ENCODE data around the gene MRPL55. TPM values are rescaled to one million over a fixed set of nuclear protein-coding genes. Genes with fewer than 3 reads are reported as not detected.

Gene MRPL55
- total and polyA plus RNA-seq, 8 donors: 35.4 to 45.3 (median 40.7) TPM

- DNase-seq (no peak), ATAC-seq (no peak)
- Histone ChIP-seq H3K9me3 (no peaks in the 10 kb centered on the region), H3K4me1 (peaks cover 13 to 60% of the 10 kb centered on the region in 2 donors), H3K27ac (no peak overlapping the region), H3K36me3 (peaks cover 0 to 28% of the 10 kb centered on the region in 2 donors), H3K27me3 (no peaks in the 10 kb centered on the region), H3K4me3 (no peak overlapping the region)
- TF ChIP-seq CTCF (IDR thresholded peaks at IDR 0.05): no peak
- intact Hi-C loops (cut with DNase I): no loop called here
These were observed 2.4 kb downstream of the MRPL55 start for GRCh38 chr1:228106800-228107054.

- H3K9me3 ChIP-seq: no peaks in the 10 kb centered on the region
These were observed 2.9 kb downstream of the MRPL55 start for GRCh38 chr1:228105996-228106799.

GRCh38 chr1:228105270-228105995 is 3.7 kb downstream of the MRPL55 start:
- no peak for TF ChIP-seq CTCF (IDR thresholded peaks at IDR 0.05)
- H3K36me3 ChIP-seq: peaks cover 0 to 36% of the 10 kb centered on the region in 2 donors
- intact Hi-C loops (cut with DNase I): no loop called here
- no peak overlapping the region for H3K4me3 ChIP-seq
- no peaks in the 10 kb centered on the region for H3K27me3 ChIP-seq
- no peak overlapping the region for H3K27ac ChIP-seq
- ATAC-seq: no peak
- H3K9me3 ChIP-seq: no peaks in the 10 kb centered on the region
- no peak for DNase-seq
- H3K4me1 ChIP-seq: peaks cover 15 to 64% of the 10 kb centered on the region in 2 donors

More at GRCh38 chr1:228105996-228106799, 2.9 kb downstream of the MRPL55 start:
- H3K36me3 ChIP-seq: peaks cover 0 to 29% of the 10 kb centered on the region in 2 donors
- no peaks in the 10 kb centered on the region for H3K27me3 ChIP-seq
- peaks cover 15 to 64% of the 10 kb centered on the region in 2 donors for H3K4me1 ChIP-seq
- ATAC-seq (no peak), DNase-seq (peak in 1 of 4 donors; percentile 35)
- intact Hi-C loops (cut with DNase I): no loop called here
- no peak for TF ChIP-seq CTCF (IDR thresholded peaks at IDR 0.05)
- no peak overlapping the region for H3K4me3 ChIP-seq
- H3K27ac ChIP-seq: no peak overlapping the region

- H3K9me3 ChIP-seq: no peaks in the 10 kb centered on the region
- H3K4me1 ChIP-seq: peaks cover 15 to 63% of the 10 kb centered on the region in 2 donors
- no peak for TF ChIP-seq CTCF (IDR thresholded peaks at IDR 0.05)
- intact Hi-C loops (cut with DNase I): no loop called here
- no peaks in the 10 kb centered on the region for H3K27me3 ChIP-seq
- DNase-seq: peak in 1 of 4 donors; percentile 61
- peaks cover 0 to 44% of the 10 kb centered on the region in 2 donors for H3K36me3 ChIP-seq
- no peak for ATAC-seq
- no peak overlapping the region for H3K4me3 ChIP-seq
- no peak overlapping the region for H3K27ac ChIP-seq
These were observed 4.4 kb downstream of the MRPL55 start for GRCh38 chr1:228104526-228105269.

Measured in left lung (tissue), 10 donors.